WTC11 (cell line): Measurements from ENCODE around the gene TMEM200B. TPM values are rescaled to one million over a fixed set of nuclear protein-coding genes. Genes with fewer than 3 reads are reported as not detected.
"Not testable (repeated sequence)": the region's sequence is repeated elsewhere in the genome, so short reads cannot be mapped to it uniquely, and the experiment has no call there.

ENCODE experiments used
- ATAC-seq: fragments of 200-7000 bp; cut with Tn5 transposase; 2 replicates; pipeline ENCODE4 v1.10.0; 2021; ENCODE audit warnings: mild to moderate bottlenecking, moderate library complexity
- CTCF ChIA-PET: fragments of 300-600 bp; sonication (Branson Sonifier 250); formaldehyde crosslinking; loops from one replicate; lab custom pipeline; 2021; ENCODE audit warnings: antibody characterized with exemption; lab: Charles Lee
- POLR2A ChIA-PET: fragments of 350-600 bp; sonication (Branson Sonifier 250); formaldehyde crosslinking; loops from one replicate; lab custom pipeline; 2021; ENCODE audit warnings: antibody characterized with exemption; lab: Charles Lee
- DNase-seq: peaks from one replicate; pipeline ENCODE4 v3.0.0; 2021; ENCODE audit warnings: low spot score
- H3K27ac Mint-ChIP-seq: 2 replicates; pipeline ENCODE4 v1.8.0; 2021; ENCODE audit warnings: mixed read lengths
- H3K27me3 Mint-ChIP-seq: 2 replicates; pipeline ENCODE4 v1.8.0; 2021; ENCODE audit warnings: low read depth, mild to moderate bottlenecking, moderate library complexity, mixed read lengths
- H3K36me3 Mint-ChIP-seq: 2 replicates; pipeline ENCODE4 v1.8.0; 2021; ENCODE audit warnings: mixed read lengths
- H3K4me1 Mint-ChIP-seq: 2 replicates; pipeline ENCODE4 v1.8.0; 2022; ENCODE audit warnings: mixed read lengths
- H3K4me3 Mint-ChIP-seq: 2 replicates; pipeline ENCODE4 v1.8.0; 2021; ENCODE audit warnings: mild to moderate bottlenecking, moderate library complexity, mixed read lengths
- H3K9me3 Mint-ChIP-seq: 2 replicates; pipeline ENCODE4 v1.8.0; 2021; ENCODE audit warnings: mixed read lengths
- CREB1 ChIP-seq: sonication (generic); formaldehyde crosslinking; IDR thresholded peaks from 2 replicates; pipeline ENCODE4 v1.8.0; 2023; ENCODE audit warnings: mild to moderate bottlenecking, missing genetic modification reagents
- GTF2I ChIP-seq: fragments of 250-450 bp; sonication (Bioruptor Pico); conservative IDR thresholded peaks from 2 replicates; pipeline ENCODE4 v1.4.0; 2021; ENCODE audit warnings: mild to moderate bottlenecking
- IRF1 ChIP-seq: sonication (generic); formaldehyde crosslinking; IDR thresholded peaks from 2 replicates; pipeline ENCODE4 v1.8.0; 2023; ENCODE audit warnings: missing genetic modification reagents
- JUN ChIP-seq: sonication (generic); formaldehyde crosslinking; IDR thresholded peaks from 2 replicates; pipeline ENCODE4 v1.8.0; 2023; ENCODE audit warnings: mild to moderate bottlenecking, missing genetic modification reagents
- OVOL2 ChIP-seq: fragments of 250-450 bp; sonication (Bioruptor Pico); IDR thresholded peaks from 2 replicates; pipeline ENCODE4 v1.9.0; 2021; ENCODE audit warnings: mild to moderate bottlenecking, borderline replicate concordance
- RELA ChIP-seq: sonication (generic); formaldehyde crosslinking; IDR thresholded peaks from 2 replicates; pipeline ENCODE4 v1.8.1; 2022; ENCODE audit warnings: missing genetic modification reagents, mild to moderate bottlenecking, borderline replicate concordance
- RORB ChIP-seq: fragments of 250-450 bp; sonication (Bioruptor Pico); IDR thresholded peaks from 2 replicates; pipeline ENCODE4 v1.9.0; 2021; ENCODE audit warnings: mild to moderate bottlenecking
- TEAD1 ChIP-seq: sonication (generic); formaldehyde crosslinking; IDR thresholded peaks from 2 replicates; pipeline ENCODE4 v1.8.0; 2022; ENCODE audit warnings: mild to moderate bottlenecking, missing genetic modification reagents
- ZNF138 ChIP-seq: sonication (generic); formaldehyde crosslinking; conservative IDR thresholded peaks from 2 replicates; pipeline ENCODE4 v1.8.1; 2022; ENCODE audit warnings: mild to moderate bottlenecking, moderate library complexity, missing genetic modification reagents
- ZNF423 ChIP-seq: fragments of 250-450 bp; sonication (Bioruptor Pico); IDR thresholded peaks from 2 replicates; pipeline ENCODE4 v2.1.2; 2022; ENCODE audit warnings: mild to moderate bottlenecking, moderate library complexity
- ZNF532 ChIP-seq: fragments of 250-450 bp; sonication (Bioruptor Pico); IDR thresholded peaks from 2 replicates; pipeline ENCODE4 v1.9.0; 2021; ENCODE audit warnings: mild to moderate bottlenecking, borderline replicate concordance
- total RNA-seq: library from RNA; stranded (reverse); gene quantifications from 3 replicates; pipeline ENCODE4 v1.2.3, GENCODE V29; 2021
- TF ChIP-seq, protein P1 (sequence below): sonication (generic); formaldehyde crosslinking; conservative IDR thresholded peaks from 2 replicates; pipeline ENCODE4 v1.8.1; 2023; ENCODE audit warnings: mild to moderate bottlenecking, low read depth, missing genetic modification reagents, moderate library complexity
- TF ChIP-seq, protein P2 (sequence below): fragments of 200-600 bp; IDR thresholded peaks from 2 replicates; pipeline ENCODE4 v1.8.0; 2022; ENCODE audit warnings: antibody characterized with exemption
- TF ChIP-seq, protein P3 (sequence below): sonication (generic); formaldehyde crosslinking; conservative IDR thresholded peaks from 2 replicates; pipeline ENCODE4 v1.8.1; 2022; ENCODE audit warnings: mild to moderate bottlenecking, missing genetic modification reagents
- TF ChIP-seq, protein P4 (sequence below): sonication (generic); formaldehyde crosslinking; IDR thresholded peaks from 2 replicates; pipeline ENCODE4 v1.8.1; 2022; ENCODE audit warnings: mild to moderate bottlenecking, moderate library complexity, missing genetic modification reagents

The TMEM200B gene
- total RNA-seq, 1 experiment from 2014 or later, result 22.6 TPM

DNA sequence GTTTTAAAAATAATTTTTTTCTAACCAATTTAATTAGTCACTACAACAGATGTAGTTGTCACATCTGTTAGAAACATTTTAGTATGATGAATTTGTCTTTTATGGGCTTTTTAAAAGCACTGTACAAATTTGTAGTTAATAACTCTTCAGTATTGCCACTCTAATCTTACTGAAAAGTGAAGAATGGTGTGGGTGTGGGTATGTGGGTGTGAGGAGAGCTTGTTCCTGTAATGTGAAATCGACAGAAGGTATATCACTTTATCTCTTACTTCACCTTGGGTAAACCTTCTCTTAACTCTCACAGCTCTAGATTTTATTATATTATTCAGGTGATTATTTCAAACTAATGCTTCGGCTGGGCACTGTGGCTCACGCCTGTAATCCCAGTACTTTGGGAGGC lies 42.5 kb downstream of the TMEM200B start:
- peaks cover 9% of the 10 kb centered on the region; the same call in 1 of the 2 replicates for H3K4me1 Mint-ChIP-seq
- ATAC-seq, result no peak
- no peaks in the 10 kb centered on the region for H3K27me3 Mint-ChIP-seq
- no peaks in the 10 kb centered on the region for H3K36me3 Mint-ChIP-seq
- no peak overlapping the region for H3K27ac Mint-ChIP-seq
- POLR2A ChIA-PET, result interaction anchor here (0.6 kb wide), 1 partner anchor 1283 kb away, joined by 3 read pairs; no protein-coding TSS in a partner anchor
- CTCF ChIA-PET, result interaction anchor here (0.6 to 1.4 kb wide), 5 partner anchors 35 to 753 kb away, joined by 3 to 4 read pairs (median 3); no protein-coding TSS in a partner anchor
- TF ChIP-seq IRF1 (no peak), RELA (CRISPR knock-in tag) (no peak), CREB1 (CRISPR knock-in tag) (no peak), ZNF138 (CRISPR knock-in tag) (no peak), GTF2I (CRISPR knock-in tag) (no peak), ZNF532 (no peak), TEAD1 (CRISPR knock-in tag) (no peak), ZNF423 (CRISPR knock-in tag) (no peak), OVOL2 (CRISPR knock-in tag) (no peak), RORB (CRISPR knock-in tag) (no peak), JUN (CRISPR knock-in tag) (no peak)
- TF ChIP-seq, protein P1, sequence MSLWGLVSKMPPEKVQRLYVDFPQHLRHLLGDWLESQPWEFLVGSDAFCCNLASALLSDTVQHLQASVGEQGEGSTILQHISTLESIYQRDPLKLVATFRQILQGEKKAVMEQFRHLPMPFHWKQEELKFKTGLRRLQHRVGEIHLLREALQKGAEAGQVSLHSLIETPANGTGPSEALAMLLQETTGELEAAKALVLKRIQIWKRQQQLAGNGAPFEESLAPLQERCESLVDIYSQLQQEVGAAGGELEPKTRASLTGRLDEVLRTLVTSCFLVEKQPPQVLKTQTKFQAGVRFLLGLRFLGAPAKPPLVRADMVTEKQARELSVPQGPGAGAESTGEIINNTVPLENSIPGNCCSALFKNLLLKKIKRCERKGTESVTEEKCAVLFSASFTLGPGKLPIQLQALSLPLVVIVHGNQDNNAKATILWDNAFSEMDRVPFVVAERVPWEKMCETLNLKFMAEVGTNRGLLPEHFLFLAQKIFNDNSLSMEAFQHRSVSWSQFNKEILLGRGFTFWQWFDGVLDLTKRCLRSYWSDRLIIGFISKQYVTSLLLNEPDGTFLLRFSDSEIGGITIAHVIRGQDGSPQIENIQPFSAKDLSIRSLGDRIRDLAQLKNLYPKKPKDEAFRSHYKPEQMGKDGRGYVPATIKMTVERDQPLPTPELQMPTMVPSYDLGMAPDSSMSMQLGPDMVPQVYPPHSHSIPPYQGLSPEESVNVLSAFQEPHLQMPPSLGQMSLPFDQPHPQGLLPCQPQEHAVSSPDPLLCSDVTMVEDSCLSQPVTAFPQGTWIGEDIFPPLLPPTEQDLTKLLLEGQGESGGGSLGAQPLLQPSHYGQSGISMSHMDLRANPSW (CRISPR knock-in tag), result no peak
- TF ChIP-seq, protein P2, sequence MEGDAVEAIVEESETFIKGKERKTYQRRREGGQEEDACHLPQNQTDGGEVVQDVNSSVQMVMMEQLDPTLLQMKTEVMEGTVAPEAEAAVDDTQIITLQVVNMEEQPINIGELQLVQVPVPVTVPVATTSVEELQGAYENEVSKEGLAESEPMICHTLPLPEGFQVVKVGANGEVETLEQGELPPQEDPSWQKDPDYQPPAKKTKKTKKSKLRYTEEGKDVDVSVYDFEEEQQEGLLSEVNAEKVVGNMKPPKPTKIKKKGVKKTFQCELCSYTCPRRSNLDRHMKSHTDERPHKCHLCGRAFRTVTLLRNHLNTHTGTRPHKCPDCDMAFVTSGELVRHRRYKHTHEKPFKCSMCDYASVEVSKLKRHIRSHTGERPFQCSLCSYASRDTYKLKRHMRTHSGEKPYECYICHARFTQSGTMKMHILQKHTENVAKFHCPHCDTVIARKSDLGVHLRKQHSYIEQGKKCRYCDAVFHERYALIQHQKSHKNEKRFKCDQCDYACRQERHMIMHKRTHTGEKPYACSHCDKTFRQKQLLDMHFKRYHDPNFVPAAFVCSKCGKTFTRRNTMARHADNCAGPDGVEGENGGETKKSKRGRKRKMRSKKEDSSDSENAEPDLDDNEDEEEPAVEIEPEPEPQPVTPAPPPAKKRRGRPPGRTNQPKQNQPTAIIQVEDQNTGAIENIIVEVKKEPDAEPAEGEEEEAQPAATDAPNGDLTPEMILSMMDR, result no peak
- TF ChIP-seq, protein P3, sequence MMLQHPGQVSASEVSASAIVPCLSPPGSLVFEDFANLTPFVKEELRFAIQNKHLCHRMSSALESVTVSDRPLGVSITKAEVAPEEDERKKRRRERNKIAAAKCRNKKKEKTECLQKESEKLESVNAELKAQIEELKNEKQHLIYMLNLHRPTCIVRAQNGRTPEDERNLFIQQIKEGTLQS (CRISPR knock-in tag), result no peak
- TF ChIP-seq, protein P4, sequence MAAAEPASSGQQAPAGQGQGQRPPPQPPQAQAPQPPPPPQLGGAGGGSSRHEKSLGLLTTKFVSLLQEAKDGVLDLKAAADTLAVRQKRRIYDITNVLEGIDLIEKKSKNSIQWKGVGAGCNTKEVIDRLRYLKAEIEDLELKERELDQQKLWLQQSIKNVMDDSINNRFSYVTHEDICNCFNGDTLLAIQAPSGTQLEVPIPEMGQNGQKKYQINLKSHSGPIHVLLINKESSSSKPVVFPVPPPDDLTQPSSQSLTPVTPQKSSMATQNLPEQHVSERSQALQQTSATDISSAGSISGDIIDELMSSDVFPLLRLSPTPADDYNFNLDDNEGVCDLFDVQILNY, result no peak
- H3K9me3 Mint-ChIP-seq, result no peaks in the 10 kb centered on the region
- DNase-seq, result no peak
- H3K4me3 Mint-ChIP-seq, result no peak overlapping the region

DNA sequence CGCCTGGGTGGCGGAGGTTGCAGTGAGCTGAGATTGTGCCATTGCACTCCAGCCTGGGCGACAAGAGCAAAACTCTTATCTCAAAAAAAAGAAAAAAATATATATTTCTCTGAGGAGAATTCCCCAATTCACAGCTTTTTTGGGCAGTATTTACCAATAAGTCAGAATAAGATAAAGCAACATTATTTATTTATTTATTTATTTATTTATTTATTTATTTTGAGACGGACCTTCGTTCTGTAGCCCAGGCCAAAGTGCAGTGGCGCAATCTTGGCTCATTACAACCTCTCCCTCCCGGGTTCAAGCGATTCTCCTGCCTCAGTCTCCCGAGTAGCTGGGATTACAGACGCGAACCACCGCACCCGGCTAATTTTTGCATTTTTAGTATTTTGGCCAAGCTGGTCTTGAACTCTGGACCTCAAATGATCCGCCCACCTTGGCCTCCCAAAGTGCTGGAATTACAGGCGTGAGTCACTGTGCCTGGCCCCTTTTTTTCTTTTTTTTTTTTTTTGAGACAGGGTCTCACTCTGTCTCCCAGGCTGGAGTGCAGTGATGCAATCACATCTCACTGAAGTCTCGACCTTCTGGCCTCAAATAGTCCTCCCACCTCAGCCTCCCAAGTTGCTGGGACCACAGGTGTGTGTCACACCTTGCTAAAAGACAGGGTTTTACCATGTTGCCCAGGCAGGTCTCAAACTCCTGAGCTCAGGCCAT lies 43.6 kb downstream of the TMEM200B start:
- not testable (repeated sequence) for H3K4me3 Mint-ChIP-seq, ATAC-seq, H3K9me3 Mint-ChIP-seq, DNase-seq, H3K27me3 Mint-ChIP-seq, H3K36me3 Mint-ChIP-seq, H3K27ac Mint-ChIP-seq, H3K4me1 Mint-ChIP-seq
- ChIA-PET CTCF (interaction anchor here (0.6 to 0.8 kb wide), 2 partner anchors 89 to 203 kb away, joined by 3 to 4 read pairs; no protein-coding TSS in a partner anchor), POLR2A (interaction anchor here (0.7 kb wide), 1 partner anchor 77 kb away, joined by 4 read pairs; no protein-coding TSS in a partner anchor)
